Transverse colon (tissue), 3 donors: ENCODE results near the gene TMEM239.

Source experiments
- POLR2A ChIP-seq: fragments of 450-650 bp; IDR thresholded peaks from one replicate; pipeline ENCODE4 v1.6.1; 2016; ENCODE audit warnings: antibody characterized with exemption, mild to moderate bottlenecking, moderate library complexity
- TF ChIP-seq, protein P1 (sequence below), 5 experiments: fragments of 200-600 bp in 3 of 5; fragments of 450-650 bp in 2 of 5; sonication (generic) in 3 of 5; IDR thresholded peaks; 1 replicate in 2 of 5; 2 replicates in 3 of 5; pipeline ENCODE4 v1.5.1; 2016 to 2017; ENCODE audit warnings: antibody characterized with exemption in 5 of 5, inconsistent platforms in 3 of 5, mild to moderate bottlenecking in 2 of 5, moderate library complexity in 1 of 5

DNA sequence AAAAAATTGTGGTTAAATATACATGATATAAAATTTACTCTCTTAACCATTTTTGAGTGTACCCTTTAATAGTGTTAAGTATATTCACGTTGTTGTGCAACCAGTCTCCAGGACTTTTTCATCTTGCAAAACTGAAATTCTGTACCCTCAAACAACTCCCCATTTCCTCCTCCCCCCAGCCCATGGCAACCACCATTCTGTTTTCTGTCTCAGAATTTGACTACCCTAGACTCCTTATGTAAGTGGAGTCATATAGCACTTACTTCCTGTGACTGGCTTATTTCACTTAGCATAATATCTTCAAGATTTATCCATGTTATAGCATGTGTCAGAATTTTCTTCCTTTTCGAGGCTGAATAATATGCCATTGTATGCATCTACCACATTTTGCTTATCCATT, 29.4 kb downstream of the TMEM239 start:
- TF ChIP-seq, protein P1, sequence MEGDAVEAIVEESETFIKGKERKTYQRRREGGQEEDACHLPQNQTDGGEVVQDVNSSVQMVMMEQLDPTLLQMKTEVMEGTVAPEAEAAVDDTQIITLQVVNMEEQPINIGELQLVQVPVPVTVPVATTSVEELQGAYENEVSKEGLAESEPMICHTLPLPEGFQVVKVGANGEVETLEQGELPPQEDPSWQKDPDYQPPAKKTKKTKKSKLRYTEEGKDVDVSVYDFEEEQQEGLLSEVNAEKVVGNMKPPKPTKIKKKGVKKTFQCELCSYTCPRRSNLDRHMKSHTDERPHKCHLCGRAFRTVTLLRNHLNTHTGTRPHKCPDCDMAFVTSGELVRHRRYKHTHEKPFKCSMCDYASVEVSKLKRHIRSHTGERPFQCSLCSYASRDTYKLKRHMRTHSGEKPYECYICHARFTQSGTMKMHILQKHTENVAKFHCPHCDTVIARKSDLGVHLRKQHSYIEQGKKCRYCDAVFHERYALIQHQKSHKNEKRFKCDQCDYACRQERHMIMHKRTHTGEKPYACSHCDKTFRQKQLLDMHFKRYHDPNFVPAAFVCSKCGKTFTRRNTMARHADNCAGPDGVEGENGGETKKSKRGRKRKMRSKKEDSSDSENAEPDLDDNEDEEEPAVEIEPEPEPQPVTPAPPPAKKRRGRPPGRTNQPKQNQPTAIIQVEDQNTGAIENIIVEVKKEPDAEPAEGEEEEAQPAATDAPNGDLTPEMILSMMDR (IDR thresholded peaks at IDR 0.05), result no peak
- no peak for TF ChIP-seq POLR2A
